ENCODE results near the gene IZUMO4. TPM values are rescaled to one million over a fixed set of nuclear protein-coding genes. Genes with fewer than 3 reads are reported as not detected.

Gene IZUMO4, protein sequence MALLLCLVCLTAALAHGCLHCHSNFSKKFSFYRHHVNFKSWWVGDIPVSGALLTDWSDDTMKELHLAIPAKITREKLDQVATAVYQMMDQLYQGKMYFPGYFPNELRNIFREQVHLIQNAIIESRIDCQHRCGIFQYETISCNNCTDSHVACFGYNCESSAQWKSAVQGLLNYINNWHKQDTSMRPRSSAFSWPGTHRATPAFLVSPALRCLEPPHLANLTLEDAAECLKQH
- 2.9 TPM for polyA plus RNA-seq (ENCODE audit: insufficient read length)

- DNase-seq: peak; percentile 97
Observed at GRCh38 chr19:2096480-2097202, at the start of gene IZUMO4. TSS of gene IZUMO4 (plus strand) at chr19:2096915. CDS start at chr19:2096946, 31 bp downstream.

GRCh38 chr19:2047076-2047448 lies 49.7 kb upstream of the IZUMO4 start:
- DNase-seq: no peak

DNA sequence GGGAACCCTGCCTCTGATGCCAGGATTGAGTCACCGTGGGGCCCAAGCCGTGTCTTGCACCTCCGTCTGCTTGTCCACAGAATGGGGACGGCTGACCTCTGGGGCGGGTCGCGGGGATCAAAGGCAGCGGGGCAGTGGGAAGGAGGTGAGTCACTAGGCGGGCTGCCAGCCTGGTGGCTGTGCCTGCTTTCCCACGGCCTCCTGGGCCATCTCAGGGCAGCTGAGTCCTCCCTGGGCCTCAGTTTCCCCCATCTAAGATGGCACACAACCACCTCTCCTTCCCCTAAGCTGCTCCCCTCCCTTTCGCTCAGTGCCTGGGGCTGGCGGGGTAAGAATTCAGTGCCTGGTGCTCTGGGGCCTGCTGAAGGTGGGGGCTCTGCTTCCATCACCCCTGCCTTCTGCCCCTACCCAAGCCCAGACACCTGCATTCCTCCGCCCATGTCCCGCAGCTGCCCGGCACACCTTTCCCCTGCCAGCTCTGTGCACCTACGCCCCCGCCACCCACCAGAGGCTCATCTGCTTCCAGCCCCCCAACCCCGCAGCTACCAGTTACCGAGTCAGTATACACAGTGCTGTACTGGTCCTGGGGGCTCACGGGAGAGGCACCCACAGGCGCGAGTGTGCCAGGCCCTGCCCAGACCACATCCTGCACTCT lies 49.1 kb upstream of the IZUMO4 start:
- DNase-seq: no peak

- DNase-seq: no peak
Observed at GRCh38 chr19:2048104-2048958, 48.4 kb upstream of the IZUMO4 start.

- DNase-seq: no peak
Observed at GRCh38 chr19:2048959-2049740, 47.6 kb upstream of the IZUMO4 start.

GRCh38 chr19:2049741-2050348 lies 46.9 kb upstream of the IZUMO4 start:
- DNase-seq: peak; percentile 73

DNA sequence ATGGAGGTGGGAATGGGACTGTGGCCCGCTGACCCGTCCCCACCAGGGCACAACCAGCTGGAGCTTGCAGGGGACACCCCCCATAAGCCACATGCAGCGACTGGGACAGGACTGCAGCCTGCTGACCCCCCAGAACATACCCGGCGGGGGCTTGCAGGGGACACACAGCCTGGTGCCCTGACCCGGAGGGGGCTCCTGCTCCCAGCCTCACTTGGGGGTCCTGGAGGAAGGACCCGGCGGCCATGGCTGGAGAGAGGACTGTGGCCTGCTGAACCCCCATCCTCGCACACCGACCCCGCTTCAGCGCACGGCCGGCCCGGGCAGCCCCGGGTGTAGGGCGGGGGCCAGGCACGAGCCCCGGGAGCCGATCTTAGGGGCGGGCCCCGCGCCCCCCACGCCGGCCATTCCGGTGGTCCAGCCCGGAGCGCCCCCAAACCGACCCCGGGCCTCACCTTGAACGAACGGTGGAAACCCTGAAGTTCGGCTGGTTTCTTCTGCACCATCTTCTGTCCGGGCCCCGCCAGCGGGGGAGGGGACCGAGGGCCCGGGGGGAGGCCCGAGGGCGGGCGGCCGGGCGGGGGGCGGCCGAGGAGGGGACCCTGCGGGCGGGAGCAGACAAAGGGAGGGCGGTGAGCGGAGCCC lies 46.2 kb upstream of the IZUMO4 start:
- DNase-seq: no peak

DNA sequence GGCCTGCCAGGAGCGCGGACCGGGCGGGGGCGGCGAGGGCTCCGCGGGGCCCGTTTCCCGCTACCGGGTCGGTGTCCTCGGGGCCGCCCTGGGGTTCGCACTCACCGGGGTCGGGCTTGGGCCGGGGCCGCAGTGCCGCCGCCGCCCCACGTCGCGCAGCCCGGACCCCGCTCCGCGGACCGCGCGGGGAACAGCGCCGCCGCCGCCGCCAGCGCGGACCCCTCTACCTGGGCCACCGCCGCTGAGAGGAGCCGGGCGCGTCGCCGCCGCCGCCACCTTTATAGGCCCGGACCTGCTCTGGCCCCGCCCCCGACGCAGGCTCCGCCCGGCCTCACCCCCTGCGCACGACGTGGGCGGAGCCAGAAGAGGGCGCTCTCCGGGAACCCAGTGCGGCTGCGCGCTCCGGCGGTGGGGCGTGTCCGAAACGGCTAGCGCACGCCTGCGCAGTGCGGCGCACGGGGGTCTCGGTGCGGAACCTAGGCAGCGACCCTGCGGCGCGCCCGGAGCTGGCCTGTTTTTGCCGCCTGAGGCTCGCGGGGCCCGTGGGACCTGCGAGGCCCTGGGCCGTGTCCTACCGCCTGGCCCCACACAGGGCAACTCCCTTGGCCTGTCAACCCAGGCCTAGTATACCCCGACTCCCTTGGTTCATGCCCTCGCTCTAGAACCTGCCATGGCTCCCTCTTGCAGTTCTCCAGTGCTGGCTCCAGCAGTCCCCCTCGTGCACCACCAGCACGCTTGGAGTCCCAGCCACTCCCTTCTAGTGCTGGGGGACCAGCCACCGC lies 45.5 kb upstream of the IZUMO4 start, which contains the start of gene MKNK2:
MKNK2 (minus strand) TSS at position 254 of the 782 bp plus-strand sequence. CDS start 393 bp downstream, outside the sequence.
- DNase-seq: peak; percentile 94

DNA sequence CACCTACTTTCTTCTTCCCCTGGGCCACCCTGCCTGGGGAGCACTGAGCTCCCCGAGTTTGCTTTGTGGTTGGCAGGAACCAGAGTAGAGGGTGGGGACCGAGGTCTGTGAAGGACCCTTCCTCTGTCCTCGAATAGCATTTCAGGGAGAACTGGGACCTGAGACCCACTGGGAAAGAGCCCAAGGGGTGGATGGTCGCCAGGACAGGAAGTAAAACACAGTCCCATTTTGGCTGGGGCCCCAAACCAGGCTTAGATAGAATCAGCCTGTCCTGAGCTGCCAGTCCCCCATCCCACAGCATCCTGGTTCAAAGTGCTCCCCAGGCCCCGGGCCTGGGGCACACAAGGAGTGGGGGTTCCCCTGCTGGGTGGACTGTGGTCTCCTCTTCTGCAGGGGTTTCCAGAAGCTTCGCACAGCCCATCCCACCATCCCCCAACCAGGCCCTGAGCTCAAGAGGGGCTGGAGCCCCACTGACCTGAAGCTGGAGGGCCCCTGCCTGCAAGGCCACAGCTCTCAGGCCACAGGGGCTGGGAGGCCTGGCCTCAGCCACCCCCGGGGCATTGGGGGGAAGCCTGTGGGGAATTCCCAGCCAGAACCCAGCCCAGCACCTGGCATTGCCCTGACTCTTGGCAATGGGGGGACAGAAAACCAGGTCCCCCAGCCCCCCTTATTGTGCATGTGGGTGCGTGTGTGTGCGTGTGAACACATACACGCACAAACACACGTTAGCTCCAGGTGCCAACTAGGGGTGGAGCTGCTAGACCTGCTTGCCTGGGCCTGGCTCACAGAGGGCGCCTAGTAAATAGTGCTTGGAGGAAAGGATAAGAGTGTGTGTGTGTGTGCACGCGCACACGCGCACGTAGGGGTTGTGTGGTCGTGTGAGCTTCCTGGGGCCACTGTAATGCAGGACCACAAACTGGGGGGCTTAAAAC lies 44.7 kb upstream of the IZUMO4 start:
- DNase-seq: no peak

GRCh38 chr19:2053601-2054389 lies 42.9 kb upstream of the IZUMO4 start:
- DNase-seq: no peak

- DNase-seq: no peak
Observed at GRCh38 chr19:2054763-2055162, 42.0 kb upstream of the IZUMO4 start.

- DNase-seq: peak; percentile 87
Observed at GRCh38 chr19:2055931-2056836, 40.5 kb upstream of the IZUMO4 start.

- DNase-seq: no peak
Observed at GRCh38 chr19:2056837-2057192, 39.9 kb upstream of the IZUMO4 start.

DNA sequence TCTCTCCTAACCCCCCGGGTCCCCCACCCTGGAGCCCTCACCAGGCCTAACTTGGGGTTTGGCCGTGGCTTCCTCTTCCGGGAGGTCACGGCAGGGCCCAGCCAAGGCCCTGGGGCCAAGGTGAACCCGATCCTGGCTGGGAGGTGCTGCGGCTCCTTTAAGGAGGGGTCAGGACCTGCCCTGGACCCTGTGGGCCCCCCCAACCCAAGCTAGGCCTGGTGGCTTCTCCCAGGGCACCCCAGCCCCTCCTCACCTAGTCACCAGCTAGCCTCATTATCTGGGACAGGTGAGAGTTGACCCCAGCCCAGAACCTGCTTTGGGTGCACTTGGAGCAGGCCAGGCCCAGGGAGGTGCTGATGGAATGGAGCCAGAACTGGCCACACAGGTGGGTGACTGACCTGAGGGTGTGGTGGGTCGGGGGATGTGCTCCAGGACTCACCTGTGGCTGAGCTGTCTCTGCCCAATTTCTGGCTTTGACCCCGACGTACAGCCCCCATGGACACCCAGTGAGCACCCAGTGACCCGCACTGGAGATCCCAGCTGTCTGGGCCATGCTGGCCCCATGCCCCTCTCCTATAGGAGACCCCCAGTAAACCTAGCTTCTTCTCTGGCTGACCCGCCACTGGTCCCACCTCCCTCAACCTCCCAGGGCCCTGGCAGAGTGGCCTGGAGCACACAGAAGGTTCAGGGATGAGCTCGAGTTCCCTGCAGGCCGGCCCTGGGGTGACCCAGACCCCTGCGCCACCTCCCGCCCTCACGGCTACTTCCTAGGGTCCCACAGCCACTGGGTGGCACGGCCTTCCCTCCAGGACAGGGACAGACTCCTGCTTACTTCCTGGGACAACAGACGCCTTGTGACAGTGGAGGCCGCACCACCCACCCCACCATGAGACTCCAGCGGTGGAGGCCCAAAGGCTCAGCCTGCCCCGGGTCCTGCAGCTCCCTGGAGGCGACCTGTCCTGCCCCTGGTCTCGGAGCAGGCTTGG lies 38.9 kb upstream of the IZUMO4 start:
- no peak for DNase-seq

- no peak for DNase-seq
Observed at GRCh38 chr19:2058570-2059421, 37.9 kb upstream of the IZUMO4 start.
